ENCODE data around the gene CYP2D6.
"Not testable (repeated sequence)": the region's sequence is repeated elsewhere in the genome, so short reads cannot be mapped to it uniquely, and the experiment has no call there.

The CYP2D6 gene

GRCh38 chr22:42134100-42135020 is 3.8 kb upstream of the CYP2D6 start:
- H3K4me3 Mint-ChIP-seq = no peak overlapping the region

DNA sequence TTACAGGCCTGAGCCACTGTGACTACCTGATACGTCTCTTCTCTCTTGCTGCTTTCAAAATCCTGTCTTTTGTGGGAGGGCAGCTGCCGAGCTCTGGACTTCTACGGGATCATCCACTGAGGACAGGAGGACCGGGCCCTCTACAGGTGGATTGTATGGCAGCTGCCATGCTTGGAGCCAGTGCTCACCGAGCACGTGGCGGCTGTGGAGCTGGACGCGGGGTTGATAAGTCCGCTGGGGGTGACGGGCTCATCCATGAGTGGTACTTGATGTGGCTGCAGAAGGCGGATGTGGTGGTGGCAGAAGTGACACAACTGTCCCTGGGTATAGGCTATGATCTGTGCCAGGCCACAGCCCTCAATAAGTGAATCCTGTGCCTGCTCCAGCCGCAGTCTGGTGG is 1.8 kb upstream of the CYP2D6 start:
- CTCF ChIA-PET = interaction anchor here (0.6 kb wide), 1 partner anchor 41 kb away, joined by 3 read pairs; no protein-coding TSS in a partner anchor
- Mint-ChIP-seq H3K4me3 (no peak overlapping the region), H3K9me3 (no peaks in the 10 kb centered on the region), H3K4me1 (no peaks in the 10 kb centered on the region), H3K27ac (no peak overlapping the region), H3K36me3 (no peaks in the 10 kb centered on the region), H3K27me3 (no peaks in the 10 kb centered on the region)
- DNase-seq = no peak

More at GRCh38 chr22:42134100-42135020, 3.8 kb upstream of the CYP2D6 start:
- CTCF ChIA-PET = interaction anchor here (0.8 to 1.8 kb wide), 3 partner anchors 17 to 167 kb away, joined by 3 to 6 read pairs (median 3); no protein-coding TSS in a partner anchor
- DNase-seq = no peak
- Mint-ChIP-seq H3K27ac (no peak overlapping the region), H3K36me3 (peaks cover 5% of the 10 kb centered on the region), H3K27me3 (no peaks in the 10 kb centered on the region), H3K9me3 (no peaks in the 10 kb centered on the region), H3K4me1 (no peaks in the 10 kb centered on the region)

- CTCF ChIA-PET = no interaction called here
- Mint-ChIP-seq H3K9me3 (no peaks in the 10 kb centered on the region), H3K36me3 (no peaks in the 10 kb centered on the region), H3K27ac (peak overlapping the region; percentile 19), H3K4me1 (no peaks in the 10 kb centered on the region), H3K27me3 (no peaks in the 10 kb centered on the region), H3K4me3 (no peak overlapping the region)
- no peak for DNase-seq
These were observed 952 bp upstream of the CYP2D6 start for GRCh38 chr22:42131562-42131961.

DNA sequence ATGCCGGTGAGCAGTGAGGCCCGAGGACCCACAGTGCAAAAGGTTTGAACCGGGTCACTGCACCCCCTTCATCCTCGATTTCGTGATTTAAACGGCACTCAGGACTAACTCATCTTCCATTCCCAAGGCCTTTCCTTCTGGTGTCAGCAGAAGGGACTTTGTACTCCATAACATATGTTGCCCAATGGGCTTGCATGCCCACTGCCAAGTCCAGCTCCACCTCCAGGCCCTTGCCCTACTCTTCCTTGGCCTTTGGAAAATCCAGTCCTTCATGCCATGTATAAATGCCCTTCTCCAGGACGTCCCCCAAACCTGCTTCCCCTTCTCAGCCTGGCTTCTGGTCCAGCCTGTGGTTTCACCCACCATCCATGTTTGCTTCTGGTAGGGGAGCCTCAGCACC is 428 bp downstream of the CYP2D6 start:
- H3K4me3 Mint-ChIP-seq, H3K27ac Mint-ChIP-seq, H3K36me3 Mint-ChIP-seq, H3K9me3 Mint-ChIP-seq, CTCF ChIA-PET, H3K27me3 Mint-ChIP-seq, H3K4me1 Mint-ChIP-seq, DNase-seq: not testable (repeated sequence)

DNA sequence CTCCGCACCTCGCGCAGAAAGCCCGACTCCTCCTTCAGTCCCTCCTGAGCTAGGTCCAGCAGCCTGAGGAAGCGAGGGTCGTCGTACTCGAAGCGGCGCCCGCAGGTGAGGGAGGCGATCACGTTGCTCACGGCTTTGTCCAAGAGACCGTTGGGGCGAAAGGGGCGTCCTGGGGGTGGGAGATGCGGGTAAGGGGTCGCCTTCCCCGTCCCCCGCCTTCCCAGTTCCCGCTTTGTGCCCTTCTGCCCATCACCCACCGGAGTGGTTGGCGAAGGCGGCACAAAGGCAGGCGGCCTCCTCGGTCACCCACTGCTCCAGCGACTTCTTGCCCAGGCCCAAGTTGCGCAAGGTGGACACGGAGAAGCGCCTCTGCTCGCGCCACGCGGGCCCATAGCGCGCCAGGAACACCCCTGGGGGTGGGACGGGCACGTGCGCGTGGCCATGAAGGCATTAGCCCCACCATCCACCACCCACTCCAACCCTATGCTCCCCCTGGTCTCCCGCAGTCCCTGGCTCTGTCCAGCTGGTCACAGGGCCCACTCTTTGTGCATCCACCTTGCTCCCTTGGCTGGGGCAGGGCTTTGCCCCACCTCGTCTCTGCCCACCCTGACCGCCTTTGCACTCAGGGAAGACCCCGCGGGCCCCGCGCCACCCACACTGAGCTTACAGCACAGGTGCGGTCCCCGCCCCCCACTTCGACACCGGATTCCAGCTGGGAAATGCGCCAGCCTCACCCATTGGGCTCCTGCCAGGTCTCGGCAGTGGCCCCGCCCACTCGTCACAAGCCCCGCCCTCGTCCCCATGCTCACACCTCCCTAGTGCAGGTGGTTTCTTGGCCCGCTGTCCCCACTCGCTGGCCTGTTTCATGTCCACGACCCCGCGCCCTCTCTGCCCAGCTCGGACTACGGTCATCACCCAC is 1.6 kb downstream of the CYP2D6 start:
- H3K27me3 Mint-ChIP-seq, CTCF ChIA-PET, H3K36me3 Mint-ChIP-seq, H3K4me3 Mint-ChIP-seq, H3K9me3 Mint-ChIP-seq, H3K27ac Mint-ChIP-seq, H3K4me1 Mint-ChIP-seq, DNase-seq: not testable (repeated sequence)

DNA sequence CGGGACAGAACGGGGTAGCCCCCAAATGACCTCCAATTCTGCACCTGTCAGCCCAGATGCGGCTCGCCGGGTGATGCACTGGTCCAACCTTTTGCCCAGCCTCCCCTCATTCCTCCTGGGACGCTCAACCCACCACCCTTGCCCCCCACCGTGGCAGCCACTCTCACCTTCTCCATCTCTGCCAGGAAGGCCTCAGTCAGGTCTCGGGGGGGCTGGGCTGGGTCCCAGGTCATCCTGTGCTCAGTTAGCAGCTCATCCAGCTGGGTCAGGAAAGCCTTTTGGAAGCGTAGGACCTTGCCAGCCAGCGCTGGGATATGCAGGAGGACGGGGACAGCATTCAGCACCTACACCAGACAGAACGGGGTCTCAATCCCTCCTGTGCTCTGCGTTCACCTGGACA is 2.6 kb downstream of the CYP2D6 start:
- H3K9me3 Mint-ChIP-seq, CTCF ChIA-PET, H3K4me1 Mint-ChIP-seq, H3K36me3 Mint-ChIP-seq, DNase-seq, H3K27me3 Mint-ChIP-seq, H3K27ac Mint-ChIP-seq, H3K4me3 Mint-ChIP-seq: not testable (repeated sequence)

- CTCF ChIA-PET = no interaction called here
- Mint-ChIP-seq H3K36me3 (no peaks in the 10 kb centered on the region), H3K4me3 (no peak overlapping the region), H3K27ac (no peak overlapping the region), H3K9me3 (no peaks in the 10 kb centered on the region), H3K27me3 (no peaks in the 10 kb centered on the region), H3K4me1 (no peaks in the 10 kb centered on the region)
- no peak for DNase-seq
These were observed 3.0 kb downstream of the CYP2D6 start for GRCh38 chr22:42127606-42128005.

DNA sequence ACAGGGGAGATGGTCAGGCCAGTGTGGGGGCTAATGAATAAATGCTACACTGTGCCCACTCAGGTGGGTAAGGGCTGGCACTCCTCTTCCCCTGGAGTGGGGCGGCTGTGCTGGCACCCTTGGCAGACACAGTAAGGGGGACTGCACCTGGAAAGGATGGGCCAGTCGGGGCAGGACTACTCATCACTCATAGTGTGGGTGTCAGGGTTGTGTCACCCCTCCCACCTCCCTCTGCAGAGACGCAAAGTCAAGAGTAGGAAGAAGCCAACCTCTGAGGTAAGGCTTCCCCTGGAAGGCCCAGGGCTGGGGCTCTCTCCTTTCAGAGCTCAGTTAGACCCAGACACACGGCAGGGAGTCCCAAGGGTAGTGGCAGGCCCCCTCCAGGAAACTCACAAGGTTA is 7.1 kb downstream of the CYP2D6 start:
- H3K36me3 Mint-ChIP-seq, DNase-seq, H3K9me3 Mint-ChIP-seq, H3K27ac Mint-ChIP-seq, H3K27me3 Mint-ChIP-seq, H3K4me3 Mint-ChIP-seq, CTCF ChIA-PET: not testable (repeated sequence)
- H3K4me1 Mint-ChIP-seq = peaks cover 39% of the 10 kb centered on the region

DNA sequence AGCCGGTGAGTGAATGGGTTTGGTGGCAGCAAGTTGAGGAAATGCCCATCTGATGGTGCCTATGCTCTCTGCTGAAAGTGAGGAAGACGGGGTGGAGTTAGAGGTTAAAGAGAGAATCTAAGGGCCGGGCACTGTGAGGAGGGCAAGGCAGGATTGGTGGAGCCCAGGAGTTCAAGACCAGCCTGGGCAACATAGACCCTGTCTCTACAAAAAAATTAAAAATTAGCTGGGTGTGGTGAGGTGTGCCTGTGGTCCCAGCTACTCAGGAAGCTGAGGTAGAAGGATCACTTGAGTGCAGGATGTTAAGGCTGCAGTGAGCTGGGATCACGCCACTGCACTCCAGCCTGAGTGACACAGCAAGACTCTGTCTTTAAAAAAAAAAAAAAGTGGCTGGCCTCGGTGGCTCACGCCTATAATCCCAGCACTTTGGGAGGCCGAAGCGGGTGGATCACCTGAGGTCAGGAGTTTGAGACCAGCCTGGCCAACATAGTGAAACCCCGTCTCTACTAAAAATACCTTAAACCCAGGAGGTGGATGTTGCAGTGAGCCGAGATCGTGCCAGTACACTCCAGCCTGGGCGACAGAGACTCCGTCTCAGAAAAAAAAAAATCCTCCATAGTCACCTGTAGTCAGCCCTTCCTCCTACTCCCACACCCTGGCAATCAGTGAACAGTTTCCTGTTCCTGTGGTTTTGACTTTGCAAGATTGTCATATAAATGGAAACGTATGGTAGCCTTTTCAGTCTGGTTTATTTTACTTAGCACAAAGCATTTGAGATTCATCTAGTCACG is 10.2 kb downstream of the CYP2D6 start:
- Mint-ChIP-seq H3K4me1 (peaks cover 45% of the 10 kb centered on the region), H3K4me3 (peak overlapping the region; percentile 51), H3K27ac (peak overlapping the region; percentile 92), H3K9me3 (peaks cover 16% of the 10 kb centered on the region), H3K36me3 (peaks cover 21% of the 10 kb centered on the region)
- CTCF ChIA-PET, H3K27me3 Mint-ChIP-seq: not testable (repeated sequence)
- DNase-seq = peak; percentile 62

GRCh38 chr22:42116848-42117424 is 13.7 kb downstream of the CYP2D6 start:
- Mint-ChIP-seq H3K27me3 (peaks cover 3% of the 10 kb centered on the region), H3K36me3 (peaks cover 30% of the 10 kb centered on the region), H3K4me3 (no peak overlapping the region), H3K27ac (peak overlapping the region; percentile 38), H3K9me3 (peaks cover 30% of the 10 kb centered on the region), H3K4me1 (peaks cover 38% of the 10 kb centered on the region)
- CTCF ChIA-PET = interaction anchor here (1.3 to 2.3 kb wide), 6 partner anchors 18 to 327 kb away, joined by 3 to 8 read pairs (median 5); partner anchors contain the start of gene NDUFA6
- DNase-seq = no peak

GRCh38 chr22:42115420-42115830 is 15.2 kb downstream of the CYP2D6 start:
- CTCF ChIA-PET = interaction anchor here (1.2 kb wide), 1 partner anchor 148 kb away, joined by 3 read pairs; no protein-coding TSS in a partner anchor
- Mint-ChIP-seq H3K9me3 (peaks cover 30% of the 10 kb centered on the region), H3K36me3 (peaks cover 30% of the 10 kb centered on the region), H3K4me1 (peaks cover 25% of the 10 kb centered on the region)
- not testable (repeated sequence) for H3K4me3 Mint-ChIP-seq, H3K27me3 Mint-ChIP-seq, H3K27ac Mint-ChIP-seq, DNase-seq

GRCh38 chr22:42114721-42115120 is 15.9 kb downstream of the CYP2D6 start:
- Mint-ChIP-seq H3K4me3 (no peak overlapping the region), H3K4me1 (peaks cover 18% of the 10 kb centered on the region), H3K9me3 (peaks cover 30% of the 10 kb centered on the region), H3K27me3 (peaks cover 3% of the 10 kb centered on the region), H3K36me3 (peaks cover 30% of the 10 kb centered on the region), H3K27ac (no peak overlapping the region)
- DNase-seq = no peak
- CTCF ChIA-PET = no interaction called here

GRCh38 chr22:42112793-42113192 is 17.8 kb downstream of the CYP2D6 start:
- not testable (repeated sequence) for H3K27ac Mint-ChIP-seq, H3K4me3 Mint-ChIP-seq, DNase-seq, H3K4me1 Mint-ChIP-seq, H3K27me3 Mint-ChIP-seq
- CTCF ChIA-PET = interaction anchor here (0.7 to 1.7 kb wide), 10 partner anchors 9 to 366 kb away, joined by 3 to 15 read pairs (median 4); partner anchors contain the start of genes NDUFA6 and SEPTIN3
- Mint-ChIP-seq H3K36me3 (peaks cover 23% of the 10 kb centered on the region), H3K9me3 (peaks cover 30% of the 10 kb centered on the region)

Data from activated naive CD4-positive, alpha-beta T cell treated with anti-CD3 and anti-CD28 coated beads, Interleukin-2, amount 10 ng/mL, durations not matched to agents 7 days and 5 days (primary cell).